ENCODE measurements around the gene BTBD16. TPM values are rescaled to one million over a fixed set of nuclear protein-coding genes. Genes with fewer than 3 reads are reported as not detected.

The BTBD16 gene
- total RNA-seq, 2 experiments from 2014 or later, result not detected

GRCh38 chr10:122327237-122328206 is 56.4 kb downstream of the BTBD16 start:
- TF ChIP-seq CTCF (IDR thresholded peaks at IDR 0.05), result no peak
- Mint-ChIP-seq H3K4me3 (no peak overlapping the region), H3K27ac (no peak overlapping the region), H3K9me3 (no peaks in the 10 kb centered on the region), H3K27me3 (peaks cover 39% of the 10 kb centered on the region), H3K4me1 (ENCODE audit: low read depth) (no peaks in the 10 kb centered on the region), H3K36me3 (ENCODE audit: low read depth) (no peaks in the 10 kb centered on the region)
- CTCF ChIA-PET, result interaction anchor here (1.4 kb wide), 1 partner anchor 28 kb away, joined by 4 read pairs; no protein-coding TSS in a partner anchor
- DNase-seq, result no peak
- intact Hi-C loops (cut with micrococcal nuclease), result no loop called here
- no peak for ATAC-seq
- POLR2A ChIA-PET, result no interaction called here

- peaks cover 7% of the 10 kb centered on the region for H3K4me1 Mint-ChIP-seq (ENCODE audit: low read depth)
- H3K9me3 Mint-ChIP-seq, result no peaks in the 10 kb centered on the region
- no peak overlapping the region for H3K27ac Mint-ChIP-seq
- TF ChIP-seq CTCF (IDR thresholded peaks at IDR 0.05), result no peak
- ChIA-PET POLR2A (no interaction called here), CTCF (interaction anchor here (1.4 to 2.2 kb wide), 2 partner anchors 29 to 107 kb away, joined by 4 to 8 read pairs; no protein-coding TSS in a partner anchor)
- ATAC-seq (no peak), DNase-seq (no peak)
- no peak overlapping the region for H3K4me3 Mint-ChIP-seq
- intact Hi-C loops (cut with micrococcal nuclease), result no loop called here
- H3K27me3 Mint-ChIP-seq, result peaks cover 33% of the 10 kb centered on the region
- no peaks in the 10 kb centered on the region for H3K36me3 Mint-ChIP-seq (ENCODE audit: low read depth)
Measured at GRCh38 chr10:122328676-122329075, 57.6 kb downstream of the BTBD16 start.

GRCh38 chr10:122329416-122329815 is 58.3 kb downstream of the BTBD16 start:
- POLR2A ChIA-PET, result no interaction called here
- no peaks in the 10 kb centered on the region for H3K36me3 Mint-ChIP-seq (ENCODE audit: low read depth)
- DNase-seq (no peak), ATAC-seq (no peak)
- no peak overlapping the region for H3K27ac Mint-ChIP-seq
- TF ChIP-seq CTCF (IDR thresholded peaks at IDR 0.05), result no peak
- no peaks in the 10 kb centered on the region for H3K9me3 Mint-ChIP-seq
- no peak overlapping the region for H3K4me3 Mint-ChIP-seq
- intact Hi-C loops (cut with micrococcal nuclease), result no loop called here
- H3K27me3 Mint-ChIP-seq, result peaks cover 33% of the 10 kb centered on the region
- CTCF ChIA-PET, result interaction anchor here (1.3 to 2.2 kb wide), 3 partner anchors 13 to 106 kb away, joined by 4 to 8 read pairs (median 4); no protein-coding TSS in a partner anchor
- H3K4me1 Mint-ChIP-seq (ENCODE audit: low read depth), result peaks cover 7% of the 10 kb centered on the region

- H3K4me3 Mint-ChIP-seq, result no peak overlapping the region
Measured at GRCh38 chr10:122331100-122331499, 60.0 kb downstream of the BTBD16 start.

More at GRCh38 chr10:122331100-122331499, 60.0 kb downstream of the BTBD16 start:
- CTCF ChIA-PET, result no interaction called here
- DNase-seq (no peak), ATAC-seq (no peak)
- Mint-ChIP-seq H3K9me3 (no peaks in the 10 kb centered on the region), H3K27ac (no peak overlapping the region), H3K36me3 (ENCODE audit: low read depth) (no peaks in the 10 kb centered on the region), H3K27me3 (peaks cover 27% of the 10 kb centered on the region), H3K4me1 (ENCODE audit: low read depth) (peaks cover 7% of the 10 kb centered on the region)
- POLR2A ChIA-PET, result no interaction called here
- no peak for TF ChIP-seq CTCF (IDR thresholded peaks at IDR 0.05)
- intact Hi-C loops (cut with micrococcal nuclease), result no loop called here

Measured in activated CD8-positive, alpha-beta T cell treated with anti-CD3 and anti-CD28 coated beads for 36 hours (primary cell).